Measurements from ENCODE around the gene VENTX.
"Not testable (repeated sequence)": the region's sequence is repeated elsewhere in the genome, so short reads cannot be mapped to it uniquely, and the experiment has no call there.

The VENTX gene

GRCh38 chr10:133214468-133215410 is 22.9 kb upstream of the VENTX start:
- DNase-seq (ENCODE audit: low spot score), result no peak

- DNase-seq (ENCODE audit: low spot score), result no peak
Observed at GRCh38 chr10:133215586-133215985, 22.1 kb upstream of the VENTX start.

- no peak for DNase-seq (ENCODE audit: low spot score)
Observed at GRCh38 chr10:133216776-133217175, 20.9 kb upstream of the VENTX start.

GRCh38 chr10:133217800-133218589 is 19.7 kb upstream of the VENTX start:
- DNase-seq (ENCODE audit: low spot score), result no peak

- no peak for DNase-seq (ENCODE audit: low spot score)
Observed at GRCh38 chr10:133218891-133219290, 18.8 kb upstream of the VENTX start.

- no peak for DNase-seq (ENCODE audit: low spot score)
Observed at GRCh38 chr10:133219782-133220181, 17.9 kb upstream of the VENTX start.

GRCh38 chr10:133221331-133221730 is 16.3 kb upstream of the VENTX start:
- no peak for DNase-seq (ENCODE audit: low spot score)

- DNase-seq (ENCODE audit: low spot score), result not testable (repeated sequence)
Observed at GRCh38 chr10:133221756-133222155, 15.9 kb upstream of the VENTX start.

GRCh38 chr10:133224076-133224475 is 13.6 kb upstream of the VENTX start:
- DNase-seq (ENCODE audit: low spot score), result no peak

- no peak for DNase-seq (ENCODE audit: low spot score)
Observed at GRCh38 chr10:133224756-133225372, 12.8 kb upstream of the VENTX start.

GRCh38 chr10:133225707-133226191 is 11.9 kb upstream of the VENTX start:
- no peak for DNase-seq (ENCODE audit: low spot score)

- DNase-seq (ENCODE audit: low spot score), result no peak
Observed at GRCh38 chr10:133226251-133226808, 11.3 kb upstream of the VENTX start.

GRCh38 chr10:133227256-133227655 is 10.4 kb upstream of the VENTX start:
- DNase-seq (ENCODE audit: low spot score), result no peak

- no peak for DNase-seq (ENCODE audit: low spot score)
Observed at GRCh38 chr10:133229265-133230043, 8.2 kb upstream of the VENTX start.

GRCh38 chr10:133230044-133230361 is 7.7 kb upstream of the VENTX start, which contains the start of gene UTF1:
TSS of gene UTF1 (plus strand) at chr10:133230217. CDS start at chr10:133230289, 72 bp downstream.
- DNase-seq (ENCODE audit: low spot score), result no peak

- DNase-seq (ENCODE audit: low spot score), result no peak
Observed at GRCh38 chr10:133230387-133231195, 7.1 kb upstream of the VENTX start.

GRCh38 chr10:133231244-133231945 is 6.3 kb upstream of the VENTX start:
- no peak for DNase-seq (ENCODE audit: low spot score)

- no peak for DNase-seq (ENCODE audit: low spot score)
Observed at GRCh38 chr10:133231946-133232574, 5.6 kb upstream of the VENTX start.

GRCh38 chr10:133234796-133235195 is 2.9 kb upstream of the VENTX start:
- DNase-seq (ENCODE audit: low spot score), result not testable (repeated sequence)
